GM12874 (cell line): Measurements from ENCODE around the gene NOD2.

Experiments
- CTCF ChIP-seq: IDR thresholded peaks from 2 replicates; pipeline ENCODE4 v1.5.1; 2011; ENCODE audit warnings: low read depth, mild to moderate bottlenecking, control low read depth, low read length, moderate library complexity; ENCODE audit not compliant: insufficient read depth

The NOD2 gene

GRCh38 chr16:50736448-50736847 is 43.0 kb downstream of the NOD2 start:
- TF ChIP-seq CTCF, result no peak

DNA sequence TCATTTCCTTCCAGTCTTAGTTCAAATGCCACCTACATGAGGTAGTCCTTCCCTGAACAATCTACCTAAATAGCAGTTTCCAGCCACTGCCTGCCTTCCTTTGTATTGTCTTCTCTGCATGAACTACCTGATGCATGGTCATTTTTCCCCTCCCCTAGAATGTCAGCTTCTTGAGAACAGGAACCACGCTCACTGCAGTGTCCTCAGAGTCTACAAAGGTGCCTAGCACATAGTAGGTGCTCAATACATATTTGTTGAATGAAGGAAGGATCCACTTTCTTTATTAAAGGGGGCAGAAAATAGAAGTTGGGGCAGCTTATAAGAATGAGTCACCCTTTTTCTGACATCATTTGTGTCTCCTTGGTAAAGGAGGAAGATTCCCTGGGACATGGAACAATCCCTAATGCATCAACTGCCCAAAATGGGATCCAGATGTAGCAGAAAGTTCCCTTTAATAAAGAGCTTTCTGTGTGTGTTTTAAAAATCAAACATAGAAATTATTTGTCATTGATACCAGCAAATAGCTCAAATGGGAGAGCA is 44.1 kb downstream of the NOD2 start:
- TF ChIP-seq CTCF, result no peak

DNA sequence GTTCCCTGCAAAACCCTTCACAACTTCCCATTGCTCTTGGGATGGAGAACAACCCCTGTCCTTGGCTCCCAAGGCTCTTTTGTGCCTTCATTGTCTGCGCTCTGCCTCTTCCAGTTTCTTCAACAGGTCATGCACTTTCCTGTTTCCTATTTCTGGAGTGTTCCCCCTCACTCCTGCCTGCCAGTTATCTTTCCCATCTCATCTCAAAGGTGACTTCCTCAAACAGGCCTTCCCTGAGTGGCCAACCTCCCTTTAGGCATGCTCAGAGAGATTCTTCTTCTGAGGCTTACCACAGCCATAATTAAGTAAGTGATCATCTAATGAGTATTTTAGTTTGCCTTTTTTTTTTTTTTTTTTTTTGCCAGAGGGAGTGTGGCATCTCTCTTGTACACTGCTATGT is 45.6 kb downstream of the NOD2 start:
- no peak for TF ChIP-seq CTCF

DNA sequence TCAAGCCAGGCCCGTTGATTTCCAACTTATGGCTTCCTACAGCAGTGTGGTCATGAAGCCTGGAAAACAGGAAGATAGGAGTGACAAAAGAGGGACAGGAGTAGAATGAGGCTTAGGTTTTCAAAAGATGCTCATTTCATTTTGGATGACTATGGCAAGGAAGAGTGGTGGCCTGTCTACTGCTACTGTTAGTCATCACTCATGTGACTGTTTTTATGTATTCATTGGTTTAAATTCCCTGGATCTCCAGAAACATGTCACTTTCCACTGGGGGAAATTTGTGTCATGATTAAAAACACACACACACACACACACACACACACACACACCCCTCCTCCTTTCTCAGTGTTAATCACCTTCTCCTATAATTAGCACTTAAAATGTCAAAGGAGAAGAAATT is 47.3 kb downstream of the NOD2 start:
- no peak for TF ChIP-seq CTCF

GRCh38 chr16:50741225-50741780 is 47.9 kb downstream of the NOD2 start:
- TF ChIP-seq CTCF, result no peak

DNA sequence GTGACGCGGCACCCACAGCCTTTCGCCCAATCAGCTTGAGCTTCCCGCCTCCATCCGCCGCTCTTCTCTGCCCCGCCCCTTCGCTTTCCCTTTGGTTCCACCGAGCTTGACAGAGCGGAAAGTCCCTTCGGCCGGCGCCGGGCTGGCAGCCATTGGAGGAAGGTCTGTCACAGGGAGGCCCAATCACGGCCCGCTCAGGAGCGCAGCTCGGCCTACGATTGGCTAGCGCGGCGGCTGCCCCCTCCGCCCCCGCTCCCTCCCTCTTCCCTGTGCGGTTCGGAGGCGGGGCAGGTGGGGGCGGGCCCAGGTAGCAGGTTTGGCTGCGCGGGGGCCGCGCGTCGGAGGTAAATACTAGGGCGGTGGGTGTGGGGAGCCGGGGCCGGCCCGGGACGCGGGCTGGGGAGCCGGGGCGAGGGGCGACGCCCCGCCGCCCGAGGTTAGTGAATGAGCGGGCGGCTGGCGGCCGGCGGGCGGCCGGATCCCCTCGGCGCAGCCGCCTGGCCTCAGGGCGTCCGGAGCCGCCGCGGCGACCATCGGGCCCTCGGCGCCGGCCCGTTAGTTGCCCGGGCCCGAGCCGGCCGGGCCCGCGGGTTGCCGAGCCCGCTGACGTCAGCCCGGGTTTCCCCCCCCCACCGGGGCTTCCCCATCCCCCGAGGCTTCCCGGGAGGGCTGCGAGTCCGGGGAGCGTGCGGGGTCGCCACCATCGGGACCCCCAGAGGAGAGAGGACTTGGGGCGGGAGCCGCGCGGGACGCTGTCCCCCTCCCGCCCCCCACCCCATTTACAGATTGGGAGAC is 48.6 kb downstream of the NOD2 start, which contains the start of gene CYLD:
TSS of gene CYLD (plus strand) at position 306 of the 795 bp plus-strand sequence. CDS start 7,613 bp downstream, outside the sequence.
- no peak for TF ChIP-seq CTCF

DNA sequence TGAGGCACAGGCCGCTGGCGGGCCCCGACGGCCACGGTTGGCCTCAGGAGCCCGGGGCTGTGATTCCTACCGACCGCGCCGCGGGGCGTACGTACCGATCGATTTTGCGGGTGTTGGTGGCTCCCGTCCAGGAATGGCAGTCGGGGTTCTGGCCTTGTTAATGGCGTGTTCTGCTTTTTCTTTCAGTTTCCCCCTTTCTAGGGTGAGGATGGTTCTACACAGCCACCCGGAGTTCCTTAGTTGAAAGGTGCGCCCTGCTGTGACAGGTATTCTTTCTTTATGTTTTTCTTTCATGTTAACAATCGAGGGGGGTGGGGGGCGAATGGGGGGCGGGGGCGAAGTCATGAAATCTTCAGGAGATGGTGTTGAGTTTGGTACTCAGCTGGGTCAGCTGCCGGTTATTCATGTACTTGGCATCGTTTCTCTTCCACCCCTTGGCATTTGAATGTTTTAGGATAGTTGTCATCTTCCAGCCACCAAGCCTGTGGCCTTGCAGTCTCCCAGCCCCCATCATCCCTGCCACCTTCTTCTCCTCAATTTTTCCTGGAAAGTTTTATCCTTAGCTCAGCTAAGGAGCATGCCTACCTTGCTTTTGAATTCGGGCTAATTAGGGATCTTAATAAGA is 49.3 kb downstream of the NOD2 start:
- no peak for TF ChIP-seq CTCF
